ENCODE measurements around the gene PAGR1.
"Not testable (repeated sequence)": the region's sequence is repeated elsewhere in the genome, so short reads cannot be mapped to it uniquely, and the experiment has no call there.

PAGR1 gene

DNA sequence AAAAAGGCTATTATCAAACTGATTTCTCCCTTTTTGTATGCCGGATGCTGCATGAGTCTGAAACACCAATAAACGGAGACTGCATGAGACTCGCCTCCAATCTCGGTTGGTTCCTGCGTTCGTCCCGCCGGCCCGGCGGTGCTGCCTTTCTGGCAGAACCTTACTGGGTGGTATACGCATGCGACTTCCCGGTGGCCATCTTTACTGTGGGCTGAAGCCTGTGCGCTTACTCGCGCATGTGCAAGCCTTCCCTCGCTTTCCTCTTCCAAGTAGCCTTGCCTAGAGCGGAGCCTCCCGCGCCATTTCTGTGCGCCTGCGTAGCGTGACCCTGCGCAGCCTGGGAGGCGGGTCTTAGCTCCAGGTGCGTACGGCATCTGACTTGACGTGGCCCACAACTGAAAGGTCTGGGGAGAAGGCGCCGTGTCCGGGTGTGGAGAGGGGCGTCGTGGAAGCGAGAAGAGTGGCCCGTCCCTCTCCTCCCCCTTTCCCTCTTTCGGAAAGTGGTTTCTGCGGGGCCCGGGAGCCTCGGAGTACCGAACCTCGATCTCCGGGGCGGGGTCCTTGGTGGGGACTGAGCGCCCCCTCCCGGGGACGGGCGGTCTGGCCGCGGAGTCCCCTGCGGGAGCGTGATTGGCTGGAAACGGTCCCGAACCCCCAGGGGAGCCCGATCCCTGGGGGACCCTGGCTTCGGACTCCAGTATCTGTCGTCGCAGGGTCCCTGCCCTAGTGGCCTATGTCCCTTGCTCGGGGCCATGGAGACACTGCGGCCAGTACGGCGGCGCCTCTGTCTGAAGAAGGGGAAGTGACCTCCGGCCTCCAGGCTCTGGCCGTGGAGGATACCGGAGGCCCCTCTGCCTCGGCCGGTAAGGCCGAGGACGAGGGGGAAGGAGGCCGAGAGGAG is at the start of gene PAGR1:
Gene PAGR1 (plus strand): TSS at position 360 of the 901 bp plus-strand sequence. CDS start 374 bp downstream, at position 734.
- Histone ChIP-seq H3K36me3 (ENCODE audit: control insufficient read depth, insufficient read depth, low read length) (peaks cover 3% of the 10 kb centered on the region), H3K27me3 (ENCODE audit: control insufficient read depth, insufficient read depth, low read length) (no peaks in the 10 kb centered on the region), H3K4me1 (ENCODE audit: control insufficient read depth, insufficient read depth, low read length) (peaks cover 27% of the 10 kb centered on the region), H3K4me3 (ENCODE audit: low read length) (peak within 1 kb of the TSS; percentile 88), H3K9ac (ENCODE audit: low read length) (peak within 1 kb of the TSS; percentile 94), H3K27ac (ENCODE audit: low read depth, low read length) (peak within 1 kb of the TSS; percentile 95)

GRCh38 chr16:29766571-29766970 is 49.4 kb upstream of the PAGR1 start:
- no peak overlapping the region for H3K9ac ChIP-seq (ENCODE audit: low read length)
- no peaks in the 10 kb centered on the region for H3K4me1 ChIP-seq (ENCODE audit: control insufficient read depth, insufficient read depth, low read length)
- H3K4me3 ChIP-seq (ENCODE audit: low read length), result no peak overlapping the region
- no peak overlapping the region for H3K27ac ChIP-seq (ENCODE audit: low read depth, low read length)
- no peaks in the 10 kb centered on the region for H3K27me3 ChIP-seq (ENCODE audit: control insufficient read depth, insufficient read depth, low read length)
- H3K36me3 ChIP-seq (ENCODE audit: control insufficient read depth, insufficient read depth, low read length), result no peaks in the 10 kb centered on the region

DNA sequence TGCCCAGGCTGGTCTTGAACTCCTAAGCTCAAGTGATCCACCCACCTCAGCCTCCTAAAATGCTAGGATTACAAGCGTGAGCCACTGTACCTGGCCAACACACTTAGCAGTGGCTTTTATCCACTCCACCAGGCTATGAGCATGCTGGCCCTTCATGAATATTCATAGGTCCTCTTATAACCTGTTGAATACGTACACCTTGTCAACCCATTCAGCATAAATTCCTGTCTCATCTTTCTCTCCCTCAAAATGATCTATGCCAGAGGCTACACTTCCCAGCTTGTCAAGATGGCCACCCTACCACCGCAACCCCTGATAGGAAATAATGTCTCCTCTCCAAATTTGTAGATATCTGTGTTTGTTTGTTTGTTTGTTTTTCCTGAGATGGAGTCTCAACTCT is 48.9 kb upstream of the PAGR1 start:
- Histone ChIP-seq H3K9ac (ENCODE audit: low read length) (no peak overlapping the region), H3K4me3 (ENCODE audit: low read length) (no peak overlapping the region), H3K27me3 (ENCODE audit: control insufficient read depth, insufficient read depth, low read length) (no peaks in the 10 kb centered on the region), H3K36me3 (ENCODE audit: control insufficient read depth, insufficient read depth, low read length) (no peaks in the 10 kb centered on the region), H3K4me1 (ENCODE audit: control insufficient read depth, insufficient read depth, low read length) (no peaks in the 10 kb centered on the region), H3K27ac (ENCODE audit: low read depth, low read length) (no peak overlapping the region)

DNA sequence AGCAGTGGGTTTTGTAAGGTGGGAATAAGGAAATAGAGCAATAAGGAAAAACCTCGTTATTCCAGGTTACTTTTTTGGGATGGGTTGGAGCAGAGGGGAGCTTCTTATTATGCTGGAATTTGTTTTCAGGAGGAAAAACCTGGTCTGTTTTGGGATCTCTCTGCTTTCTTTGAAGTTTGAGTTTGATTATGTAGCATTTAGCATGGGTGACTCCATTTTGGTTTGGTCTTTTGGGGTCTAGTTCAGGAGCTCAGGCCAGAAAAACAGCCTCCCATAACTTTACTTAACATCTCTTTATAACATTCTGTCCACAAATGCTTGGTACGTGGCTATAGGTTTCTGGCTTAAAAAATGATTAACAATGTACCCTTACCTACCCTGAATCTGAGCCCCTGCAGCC is 46.4 kb upstream of the PAGR1 start:
- Histone ChIP-seq H3K27me3 (ENCODE audit: control insufficient read depth, insufficient read depth, low read length) (no peaks in the 10 kb centered on the region), H3K27ac (ENCODE audit: low read depth, low read length) (no peak overlapping the region), H3K4me3 (ENCODE audit: low read length) (no peak overlapping the region), H3K9ac (ENCODE audit: low read length) (no peak overlapping the region), H3K4me1 (ENCODE audit: control insufficient read depth, insufficient read depth, low read length) (no peaks in the 10 kb centered on the region), H3K36me3 (ENCODE audit: control insufficient read depth, insufficient read depth, low read length) (no peaks in the 10 kb centered on the region)

- Histone ChIP-seq H3K27ac (ENCODE audit: low read depth, low read length) (no peak overlapping the region), H3K36me3 (ENCODE audit: control insufficient read depth, insufficient read depth, low read length) (no peaks in the 10 kb centered on the region)
These were observed 45.6 kb upstream of the PAGR1 start for GRCh38 chr16:29770250-29770929.

GRCh38 chr16:29772330-29772729 is 43.6 kb upstream of the PAGR1 start:
- not testable (repeated sequence) for H3K4me3 ChIP-seq (ENCODE audit: low read length)

More at GRCh38 chr16:29770250-29770929, 45.6 kb upstream of the PAGR1 start:
- H3K4me3 ChIP-seq (ENCODE audit: low read length), result no peak overlapping the region
- H3K4me1 ChIP-seq (ENCODE audit: control insufficient read depth, insufficient read depth, low read length), result no peaks in the 10 kb centered on the region
- H3K27me3 ChIP-seq (ENCODE audit: control insufficient read depth, insufficient read depth, low read length), result no peaks in the 10 kb centered on the region
- no peak overlapping the region for H3K9ac ChIP-seq (ENCODE audit: low read length)

DNA sequence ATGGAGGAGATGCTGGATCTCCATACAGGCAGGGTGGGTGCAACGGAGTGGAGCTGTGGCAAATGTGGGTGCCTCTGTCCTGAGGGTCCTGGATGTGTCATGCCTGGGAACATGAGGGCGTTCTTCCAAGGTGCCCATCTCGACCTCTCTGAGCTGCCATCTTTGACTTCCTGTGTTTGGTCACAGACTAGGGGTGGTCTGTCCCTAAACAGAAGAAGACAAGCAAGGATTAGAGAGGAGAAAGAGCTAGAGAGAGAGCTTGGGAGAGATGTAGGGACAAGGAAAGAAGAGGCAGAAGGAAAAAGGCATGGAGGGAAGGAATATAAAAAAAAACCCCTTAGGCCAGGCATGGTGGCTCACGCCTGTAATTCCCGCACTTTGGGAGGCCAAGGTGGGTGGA is 41.2 kb upstream of the PAGR1 start:
- Histone ChIP-seq H3K36me3 (ENCODE audit: control insufficient read depth, insufficient read depth, low read length) (no peaks in the 10 kb centered on the region), H3K27ac (ENCODE audit: low read depth, low read length) (no peak overlapping the region), H3K4me3 (ENCODE audit: low read length) (no peak overlapping the region), H3K27me3 (ENCODE audit: control insufficient read depth, insufficient read depth, low read length) (no peaks in the 10 kb centered on the region), H3K9ac (ENCODE audit: low read length) (no peak overlapping the region), H3K4me1 (ENCODE audit: control insufficient read depth, insufficient read depth, low read length) (no peaks in the 10 kb centered on the region)

More at GRCh38 chr16:29772330-29772729, 43.6 kb upstream of the PAGR1 start:
- H3K36me3 ChIP-seq (ENCODE audit: control insufficient read depth, insufficient read depth, low read length); H3K27me3 ChIP-seq (ENCODE audit: control insufficient read depth, insufficient read depth, low read length); H3K4me1 ChIP-seq (ENCODE audit: control insufficient read depth, insufficient read depth, low read length); H3K9ac ChIP-seq (ENCODE audit: low read length); H3K27ac ChIP-seq (ENCODE audit: low read depth, low read length): not testable (repeated sequence)

- no peaks in the 10 kb centered on the region for H3K27me3 ChIP-seq (ENCODE audit: control insufficient read depth, insufficient read depth, low read length)
- no peak overlapping the region for H3K4me3 ChIP-seq (ENCODE audit: low read length)
- no peaks in the 10 kb centered on the region for H3K36me3 ChIP-seq (ENCODE audit: control insufficient read depth, insufficient read depth, low read length)
- no peaks in the 10 kb centered on the region for H3K4me1 ChIP-seq (ENCODE audit: control insufficient read depth, insufficient read depth, low read length)
- no peak overlapping the region for H3K9ac ChIP-seq (ENCODE audit: low read length)
- no peak overlapping the region for H3K27ac ChIP-seq (ENCODE audit: low read depth, low read length)
These were observed 40.1 kb upstream of the PAGR1 start for GRCh38 chr16:29775742-29776408.

DNA sequence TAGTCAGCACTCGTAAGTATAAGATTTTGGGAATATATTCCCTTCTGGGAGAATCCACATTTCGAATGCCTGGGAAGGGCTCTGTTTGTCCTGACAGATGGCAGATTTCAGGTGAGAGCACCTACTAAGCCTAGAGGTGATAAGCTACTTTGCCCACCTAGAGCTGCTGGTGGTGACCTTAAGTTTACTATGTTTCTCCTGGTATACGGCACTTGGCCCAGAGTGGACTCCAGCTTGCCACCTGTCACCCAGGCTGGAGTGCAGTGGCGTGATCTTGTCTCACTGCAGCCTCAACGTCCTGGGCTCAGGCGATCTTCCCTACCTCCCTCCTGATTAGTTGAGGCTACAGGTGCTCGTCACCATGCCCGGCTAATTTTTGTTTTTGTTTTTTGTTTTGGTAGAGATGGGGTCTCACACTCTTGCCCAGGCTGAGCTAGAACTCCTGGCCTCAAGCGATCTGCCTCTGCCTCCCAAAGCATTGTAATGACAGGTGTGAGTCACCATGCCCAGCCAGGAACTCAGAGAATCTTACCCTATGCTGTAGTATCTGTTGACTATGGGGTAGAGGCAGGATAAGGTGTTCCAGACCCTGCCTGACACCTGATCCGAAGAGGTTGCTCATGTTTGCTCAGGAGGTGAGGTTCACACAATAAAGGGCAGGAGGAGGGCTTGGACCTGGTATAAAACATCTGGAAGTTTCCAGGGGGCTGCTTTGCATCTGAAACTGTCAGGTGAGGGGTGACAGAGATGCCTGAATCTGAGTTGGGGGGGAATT is 38.2 kb upstream of the PAGR1 start, which contains the start of gene ZG16:
Gene ZG16 (plus strand): TSS at position 681 of the 775 bp plus-strand sequence. CDS start 1,011 bp downstream, outside the sequence.
- Histone ChIP-seq H3K27ac (ENCODE audit: low read depth, low read length) (no peak within 1 kb of the TSS), H3K9ac (ENCODE audit: low read length) (no peak within 1 kb of the TSS), H3K4me3 (ENCODE audit: low read length) (no peak within 1 kb of the TSS), H3K4me1 (ENCODE audit: control insufficient read depth, insufficient read depth, low read length) (no peaks in the 10 kb centered on the region), H3K36me3 (ENCODE audit: control insufficient read depth, insufficient read depth, low read length) (no peaks in the 10 kb centered on the region), H3K27me3 (ENCODE audit: control insufficient read depth, insufficient read depth, low read length) (no peaks in the 10 kb centered on the region)

DNA sequence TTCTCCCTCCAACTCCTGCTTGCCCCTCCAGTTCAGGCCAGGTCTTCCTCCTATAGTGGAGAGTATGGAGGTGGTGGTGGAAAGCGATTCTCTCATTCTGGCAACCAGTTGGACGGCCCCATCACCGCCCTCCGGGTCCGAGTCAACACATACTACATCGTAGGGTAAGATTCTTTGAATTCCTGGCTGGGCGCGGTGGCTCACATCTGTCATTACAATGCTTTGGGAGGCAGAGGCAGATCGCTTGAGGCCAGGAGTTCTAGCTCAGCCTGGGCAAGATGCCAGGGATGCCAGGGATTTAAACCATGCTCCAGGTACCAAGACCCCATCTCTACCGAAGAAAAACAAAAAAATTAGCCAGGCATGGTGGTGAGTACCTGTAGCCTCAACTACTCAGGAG is 36.5 kb upstream of the PAGR1 start:
- Histone ChIP-seq H3K36me3 (ENCODE audit: control insufficient read depth, insufficient read depth, low read length) (no peaks in the 10 kb centered on the region), H3K4me1 (ENCODE audit: control insufficient read depth, insufficient read depth, low read length) (no peaks in the 10 kb centered on the region), H3K9ac (ENCODE audit: low read length) (no peak overlapping the region), H3K4me3 (ENCODE audit: low read length) (no peak overlapping the region), H3K27me3 (ENCODE audit: control insufficient read depth, insufficient read depth, low read length) (no peaks in the 10 kb centered on the region), H3K27ac (ENCODE audit: low read depth, low read length) (no peak overlapping the region)

GRCh38 chr16:29783094-29783953 is 32.6 kb upstream of the PAGR1 start:
- not testable (repeated sequence) for H3K4me1 ChIP-seq (ENCODE audit: control insufficient read depth, insufficient read depth, low read length); H3K27me3 ChIP-seq (ENCODE audit: control insufficient read depth, insufficient read depth, low read length); H3K36me3 ChIP-seq (ENCODE audit: control insufficient read depth, insufficient read depth, low read length); H3K27ac ChIP-seq (ENCODE audit: low read depth, low read length); H3K4me3 ChIP-seq (ENCODE audit: low read length); H3K9ac ChIP-seq (ENCODE audit: low read length)
